Neural progenitor cell (in vitro differentiated cells): Measurements from ENCODE around the gene HMGN3. TPM values are rescaled to one million over a fixed set of nuclear protein-coding genes. Genes with fewer than 3 reads are reported as not detected.

Source experiments
- DNase-seq: peaks from one replicate; pipeline ENCODE4 v3.0.0-alpha.2; 2016; ENCODE audit warnings: low spot score
- H2AFZ ChIP-seq: fragments of 200-600 bp; sonication (generic); replicated peaks from 2 replicates; pipeline ENCODE4 v1.6.1; 2016; ENCODE audit warnings: antibody characterized with exemption
- H3F3A ChIP-seq: fragments of 200-600 bp; sonication (generic); 2 replicates; pipeline ENCODE4 v1.6.1; 2016; ENCODE audit warnings: antibody characterized with exemption, low read depth
- H3K27ac ChIP-seq: fragments of 200-600 bp; sonication (generic); 2 replicates; pipeline ENCODE4 v1.5.1; 2016; ENCODE audit warnings: mild to moderate bottlenecking
- H3K27me3 ChIP-seq: fragments of 200-600 bp; sonication (generic); 2 replicates; pipeline ENCODE4 v1.6.1; 2016; ENCODE audit warnings: mild to moderate bottlenecking, moderate library complexity
- H3K36me3 ChIP-seq: fragments of 200-600 bp; sonication (generic); 2 replicates; pipeline ENCODE4 v1.5.1; 2016
- H3K4me1 ChIP-seq: fragments of 200-600 bp; sonication (generic); 2 replicates; pipeline ENCODE4 v1.6.1; 2016; ENCODE audit warnings: mixed run types
- H3K4me2 ChIP-seq: fragments of 200-600 bp; sonication (generic); 2 replicates; pipeline ENCODE4 v1.6.1; 2016
- H3K4me3 ChIP-seq: fragments of 200-600 bp; sonication (generic); 2 replicates; pipeline ENCODE4 v1.5.1; 2016
- H3K79me2 ChIP-seq: fragments of 200-600 bp; sonication (generic); 2 replicates; pipeline ENCODE4 v1.6.1; 2016; ENCODE audit warnings: low read depth
- H3K9ac ChIP-seq: fragments of 200-600 bp; sonication (generic); 2 replicates; pipeline ENCODE4 v1.6.1; 2016
- H3K9me3 ChIP-seq: fragments of 200-600 bp; sonication (generic); 2 replicates; pipeline ENCODE4 v1.5.1; 2016; ENCODE audit warnings: low read depth
- H4K20me1 ChIP-seq: fragments of 200-600 bp; sonication (generic); 2 replicates; pipeline ENCODE4 v1.6.1; 2016; ENCODE audit warnings: low read depth
- H3K27ac Mint-ChIP-seq: 3 replicates; pipeline ENCODE4 v1.8.0; 2021; ENCODE audit warnings: mixed read lengths
- H3K27me3 Mint-ChIP-seq: 2 replicates; pipeline ENCODE4 v1.8.0; 2022; ENCODE audit warnings: low read depth, mild to moderate bottlenecking, inconsistent platforms, moderate library complexity, mixed read lengths; ENCODE audit not compliant: insufficient read depth
- H3K36me3 Mint-ChIP-seq: 3 replicates; pipeline ENCODE4 v1.8.0; 2021; ENCODE audit warnings: mixed read lengths
- H3K4me1 Mint-ChIP-seq: 3 replicates; pipeline ENCODE4 v1.8.0; 2021; ENCODE audit warnings: mixed read lengths
- H3K4me3 Mint-ChIP-seq: 3 replicates; pipeline ENCODE4 v1.8.0; 2021; ENCODE audit warnings: mild to moderate bottlenecking, moderate library complexity, mixed read lengths
- H3K9me3 Mint-ChIP-seq: 3 replicates; pipeline ENCODE4 v1.8.0; 2020; ENCODE audit warnings: mixed read lengths
- EZH2 ChIP-seq: fragments of 200-600 bp; sonication (generic); IDR thresholded peaks from 2 replicates; pipeline ENCODE4 v1.6.1; 2017; ENCODE audit warnings: antibody characterized with exemption, mild to moderate bottlenecking, moderate library complexity
- EZH2phosphoT487 ChIP-seq: fragments of 200-600 bp; sonication (generic); IDR thresholded peaks from 2 replicates; pipeline ENCODE4 v1.6.1; 2017; ENCODE audit warnings: antibody characterized with exemption
- total RNA-seq: library from RNA; depleted of rRNA; stranded (reverse); fragments of >200 nt; gene quantifications from 2 replicates; pipeline ENCODE4 v1.2.3, GENCODE V29; 2015; ENCODE audit warnings: low replicate concordance
- TF ChIP-seq, protein P1 (sequence below): fragments of 200-600 bp; sonication (generic); IDR thresholded peaks from 2 replicates; pipeline ENCODE4 v1.5.1; 2017; ENCODE audit warnings: antibody characterized with exemption, mild to moderate bottlenecking

Gene HMGN3
- total RNA-seq, 1 donor from 2014 or later, result 308 TPM

DNA sequence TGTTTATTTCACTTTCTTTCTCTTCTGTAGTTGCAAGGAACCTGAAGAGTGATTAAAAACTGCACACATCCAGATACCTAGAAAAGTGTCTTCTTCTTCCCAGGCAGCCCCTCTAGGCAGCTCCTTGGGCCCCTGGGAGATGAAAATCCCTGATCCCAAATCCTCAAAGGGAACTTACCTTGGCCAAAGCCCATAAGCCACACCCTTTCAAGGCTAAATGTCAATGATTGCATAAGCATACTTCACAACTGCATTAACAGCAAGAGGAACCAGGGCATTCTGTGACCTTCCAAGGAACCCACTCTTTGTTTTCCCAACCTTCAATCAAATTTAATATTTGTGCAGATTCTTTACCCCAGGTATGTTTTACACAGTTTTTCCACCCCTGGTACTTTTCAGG is 4.4 kb upstream of the HMGN3 start:
- H3K4me2 ChIP-seq, result no peak overlapping the region
- no peaks in the 10 kb centered on the region for H3K27me3 ChIP-seq
- no peak for DNase-seq
- no peak overlapping the region for H3K9ac ChIP-seq
- H3K4me3 ChIP-seq, result no peak overlapping the region
- H3K4me1 Mint-ChIP-seq, result no peaks in the 10 kb centered on the region
- no peaks in the 10 kb centered on the region for H3K36me3 Mint-ChIP-seq
- no peaks in the 10 kb centered on the region for H3K9me3 ChIP-seq
- H3K27ac ChIP-seq, result no peak overlapping the region
- no peaks in the 10 kb centered on the region for H3K4me1 ChIP-seq
- H3K36me3 ChIP-seq, result no peaks in the 10 kb centered on the region
- no peak overlapping the region for H3K4me3 Mint-ChIP-seq
- H4K20me1 ChIP-seq, result no peaks in the 10 kb centered on the region
- peaks cover 16% of the 10 kb centered on the region for H3F3A ChIP-seq
- H3K27ac Mint-ChIP-seq, result no peak overlapping the region
- H3K9me3 Mint-ChIP-seq, result peaks cover 3% of the 10 kb centered on the region
- TF ChIP-seq EZH2phosphoT487 (no peak), EZH2 (no peak)
- TF ChIP-seq, protein P1, sequence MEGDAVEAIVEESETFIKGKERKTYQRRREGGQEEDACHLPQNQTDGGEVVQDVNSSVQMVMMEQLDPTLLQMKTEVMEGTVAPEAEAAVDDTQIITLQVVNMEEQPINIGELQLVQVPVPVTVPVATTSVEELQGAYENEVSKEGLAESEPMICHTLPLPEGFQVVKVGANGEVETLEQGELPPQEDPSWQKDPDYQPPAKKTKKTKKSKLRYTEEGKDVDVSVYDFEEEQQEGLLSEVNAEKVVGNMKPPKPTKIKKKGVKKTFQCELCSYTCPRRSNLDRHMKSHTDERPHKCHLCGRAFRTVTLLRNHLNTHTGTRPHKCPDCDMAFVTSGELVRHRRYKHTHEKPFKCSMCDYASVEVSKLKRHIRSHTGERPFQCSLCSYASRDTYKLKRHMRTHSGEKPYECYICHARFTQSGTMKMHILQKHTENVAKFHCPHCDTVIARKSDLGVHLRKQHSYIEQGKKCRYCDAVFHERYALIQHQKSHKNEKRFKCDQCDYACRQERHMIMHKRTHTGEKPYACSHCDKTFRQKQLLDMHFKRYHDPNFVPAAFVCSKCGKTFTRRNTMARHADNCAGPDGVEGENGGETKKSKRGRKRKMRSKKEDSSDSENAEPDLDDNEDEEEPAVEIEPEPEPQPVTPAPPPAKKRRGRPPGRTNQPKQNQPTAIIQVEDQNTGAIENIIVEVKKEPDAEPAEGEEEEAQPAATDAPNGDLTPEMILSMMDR, result no peak
- H2AFZ ChIP-seq, result no peak overlapping the region
- H3K27me3 Mint-ChIP-seq, result no peaks in the 10 kb centered on the region
- H3K79me2 ChIP-seq, result peaks cover 4% of the 10 kb centered on the region

DNA sequence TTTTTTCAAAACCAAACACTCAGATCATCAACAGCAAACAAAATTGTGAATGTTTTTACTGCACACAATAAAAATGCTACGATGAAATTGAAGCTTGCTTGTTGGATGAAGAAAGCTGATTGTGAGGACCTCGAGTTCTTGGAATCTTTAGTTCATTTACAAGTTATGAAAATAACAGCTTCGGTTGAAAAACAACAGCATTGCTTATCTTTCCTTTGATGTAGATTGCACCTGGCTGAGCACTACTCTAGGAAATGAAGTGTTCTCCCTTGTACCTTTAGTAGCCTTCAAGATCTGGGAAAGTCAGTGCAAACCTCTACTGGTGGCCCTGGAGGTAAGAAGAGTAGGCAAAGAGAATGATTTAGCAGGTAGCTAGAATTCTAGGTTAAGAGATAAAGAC is 2.2 kb upstream of the HMGN3 start:
- H3K27me3 ChIP-seq, result no peaks in the 10 kb centered on the region
- Mint-ChIP-seq H3K27ac (no peak overlapping the region), H3K27me3 (no peaks in the 10 kb centered on the region), H3K36me3 (peaks cover 4% of the 10 kb centered on the region), H3K4me3 (no peak overlapping the region), H3K4me1 (peaks cover 4% of the 10 kb centered on the region), H3K9me3 (peaks cover 3% of the 10 kb centered on the region)
- H3K4me3 ChIP-seq, result no peak overlapping the region
- peaks cover 6% of the 10 kb centered on the region for H4K20me1 ChIP-seq
- TF ChIP-seq, protein P1, result no peak
- TF ChIP-seq EZH2 (no peak), EZH2phosphoT487 (no peak)
- peaks cover 16% of the 10 kb centered on the region for H3F3A ChIP-seq
- no peak overlapping the region for H3K4me2 ChIP-seq
- H2AFZ ChIP-seq, result no peak overlapping the region
- no peaks in the 10 kb centered on the region for H3K9me3 ChIP-seq
- H3K79me2 ChIP-seq, result peaks cover 26% of the 10 kb centered on the region
- H3K9ac ChIP-seq, result no peak overlapping the region
- H3K27ac ChIP-seq, result no peak overlapping the region
- H3K4me1 ChIP-seq, result peaks cover 6% of the 10 kb centered on the region
- DNase-seq, result no peak
- no peaks in the 10 kb centered on the region for H3K36me3 ChIP-seq

DNA sequence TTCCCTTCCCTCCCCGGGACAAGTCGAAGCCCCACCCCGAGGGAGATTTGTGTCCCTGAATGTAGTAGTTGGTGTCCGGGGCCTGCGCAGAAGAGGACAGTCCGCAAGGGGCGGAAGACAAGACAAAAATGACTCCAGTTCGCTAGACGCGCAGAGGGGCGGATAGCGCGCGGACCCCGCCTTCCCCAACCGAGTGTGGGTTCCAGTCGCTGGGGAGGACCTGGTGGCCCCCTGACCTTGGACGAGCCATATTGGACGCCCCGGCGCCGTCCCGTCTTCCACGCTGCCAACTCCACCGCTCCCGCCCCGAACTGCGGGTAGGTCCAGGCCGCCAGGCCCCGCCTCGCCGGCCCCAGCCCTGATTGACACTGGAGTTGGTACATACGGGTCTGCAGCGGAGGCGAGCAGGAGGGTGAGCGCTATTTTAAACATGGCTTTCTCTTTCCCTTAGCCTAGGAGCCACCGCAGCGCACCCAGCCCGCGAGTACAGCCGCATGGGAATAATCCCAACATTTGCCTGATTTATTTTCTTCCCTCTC is 802 bp downstream of the HMGN3 start:
- TF ChIP-seq EZH2phosphoT487, result no peak
- TF ChIP-seq, protein P1, result peak; percentile 37
- TF ChIP-seq EZH2, result peak; percentile 21

More for the DNA sequence above, 802 bp downstream of the HMGN3 start:
- Mint-ChIP-seq H3K4me3 (peak overlapping the region; percentile 92), H3K9me3 (peaks cover 14% of the 10 kb centered on the region), H3K4me1 (peaks cover 5% of the 10 kb centered on the region), H3K27ac (peak overlapping the region; percentile 61), H3K27me3 (no peaks in the 10 kb centered on the region), H3K36me3 (peaks cover 19% of the 10 kb centered on the region)
- peaks cover 9% of the 10 kb centered on the region for H4K20me1 ChIP-seq
- H3K4me1 ChIP-seq, result peaks cover 6% of the 10 kb centered on the region
- peak overlapping the region; percentile 88 for H2AFZ ChIP-seq
- no peak overlapping the region for H3K9ac ChIP-seq
- no peak overlapping the region for H3K27ac ChIP-seq
- DNase-seq, result peak; percentile 84
- H3K4me3 ChIP-seq, result peak overlapping the region; percentile 57
- no peaks in the 10 kb centered on the region for H3K9me3 ChIP-seq
- peak overlapping the region; percentile 76 for H3K4me2 ChIP-seq
- peaks cover 57% of the 10 kb centered on the region for H3K79me2 ChIP-seq
- H3F3A ChIP-seq, result peaks cover 16% of the 10 kb centered on the region
- H3K27me3 ChIP-seq, result no peaks in the 10 kb centered on the region
- no peaks in the 10 kb centered on the region for H3K36me3 ChIP-seq
